ENCODE results near the gene GRM2. TPM values are rescaled to one million over a fixed set of nuclear protein-coding genes. Genes with fewer than 3 reads are reported as not detected.

GRM2 gene
- total RNA-seq, 8 experiments from 2014 or later = 0.27 to 22.1 (median 2.5) TPM

- Histone ChIP-seq H3K4me3 (no peak overlapping the region), H3K27ac (no peak overlapping the region), H3K4me1 (replicated peaks in 1 of 2) (peaks cover 0 to 7% of the 10 kb centered on the region in 2 donors)
- 40 to 100% (median 73%) methylated on average over 1 to 3 of the region's 4 CpGs; no CpG with 5 or more reads in 2 of the 10 experiments for WGBS, 10 experiments
- no peak for ATAC-seq (replicated peaks in 6 of 8)
- in situ Hi-C loops (cut with MboI; ENCODE audit: low pct_unique_long_range_greater_than_20kb in 2 of 9, low sequenced_read_pairs in 9 of 9, unreplicated experiment in 9 of 9) = loop anchor here in 4 of 9 experiments (25.0 kb wide), 2 partner anchors 136 to 161 kb away; partner anchors contain the start of genes DCAF1 (in 3 of the 4) and RAD54L2 (in 1 of the 4)
These were observed 33.6 kb upstream of the GRM2 start for GRCh38 chr3:51673181-51673801.

- in situ Hi-C loops (cut with MboI; ENCODE audit: low pct_unique_long_range_greater_than_20kb in 2 of 9, low sequenced_read_pairs in 9 of 9, unreplicated experiment in 9 of 9) = loop anchor here in 4 of 9 experiments (25.0 kb wide), 2 partner anchors 137 to 162 kb away; partner anchors contain the start of genes DCAF1 (in 3 of the 4) and RAD54L2 (in 1 of the 4)
- 67 to 100% (median 100%) methylated on average over 1 to 5 of the region's 14 CpGs; no CpG with 5 or more reads in 3 of the 10 experiments for WGBS, 10 experiments
- Histone ChIP-seq H3K27ac (no peak overlapping the region), H3K4me3 (no peak overlapping the region), H3K4me1 (replicated peaks in 1 of 2) (peaks cover 0 to 5% of the 10 kb centered on the region in 2 donors)
- ATAC-seq (replicated peaks in 6 of 8) = no peak
These were observed 32.8 kb upstream of the GRM2 start for GRCh38 chr3:51673802-51674654.

- ATAC-seq (replicated peaks in 6 of 8) = no peak
- WGBS, 10 experiments = 58 to 90% methylated on average over 2 of the region's 2 CpGs; no CpG with 5 or more reads in 8 of the 10 experiments
These were observed 31.7 kb upstream of the GRM2 start for GRCh38 chr3:51675201-51675611.

GRCh38 chr3:51676102-51676640 is 30.7 kb upstream of the GRM2 start:
- 67 to 100% (median 82%) methylated on average over 1 to 2 of the region's 3 CpGs; no CpG with 5 or more reads in 6 of the 10 experiments for WGBS, 10 experiments
- in situ Hi-C loops (cut with MboI; ENCODE audit: low pct_unique_long_range_greater_than_20kb in 2 of 9, low sequenced_read_pairs in 9 of 9, unreplicated experiment in 9 of 9) = loop anchor here in 2 of 9 experiments (25.0 kb wide), 1 partner anchor 164 kb away; the partner anchor contains the start of gene DCAF1 (in 2 of the 2)
- no peak for ATAC-seq (replicated peaks in 6 of 8)

More at GRCh38 chr3:51675201-51675611, 31.7 kb upstream of the GRM2 start:
- no peak overlapping the region for H3K27ac ChIP-seq
- H3K4me1 ChIP-seq (replicated peaks in 1 of 2) = peaks cover 0 to 3% of the 10 kb centered on the region in 2 donors
- in situ Hi-C loops (cut with MboI; ENCODE audit: low pct_unique_long_range_greater_than_20kb in 2 of 9, low sequenced_read_pairs in 9 of 9, unreplicated experiment in 9 of 9) = loop anchor here in 2 of 9 experiments (25.0 kb wide), 1 partner anchor 163 kb away; the partner anchor contains the start of gene DCAF1 (in 2 of the 2)
- H3K4me3 ChIP-seq = no peak overlapping the region

GRCh38 chr3:51677358-51677757 is 29.5 kb upstream of the GRM2 start:
- ATAC-seq (replicated peaks in 6 of 8) = no peak

More at GRCh38 chr3:51676102-51676640, 30.7 kb upstream of the GRM2 start:
- Histone ChIP-seq H3K4me3 (no peak overlapping the region), H3K27ac (no peak overlapping the region), H3K4me1 (replicated peaks in 1 of 2) (peaks cover 0 to 3% of the 10 kb centered on the region in 2 donors)

GRCh38 chr3:51678186-51678585 is 28.7 kb upstream of the GRM2 start:
- ATAC-seq (replicated peaks in 6 of 8) = no peak
- 100% methylated on average over 1 of the region's 1 CpG; no CpG with 5 or more reads in 9 of the 10 experiments for WGBS, 10 experiments
- no peaks in the 10 kb centered on the region for H3K4me1 ChIP-seq (replicated peaks in 1 of 2)
- no peak overlapping the region for H3K4me3 ChIP-seq
- in situ Hi-C loops (cut with MboI; ENCODE audit: low pct_unique_long_range_greater_than_20kb in 2 of 9, low sequenced_read_pairs in 9 of 9, unreplicated experiment in 9 of 9) = loop anchor here in 2 of 9 experiments (25.0 kb wide), 1 partner anchor 166 kb away; the partner anchor contains the start of gene DCAF1 (in 2 of the 2)
- H3K27ac ChIP-seq = no peak overlapping the region

More at GRCh38 chr3:51677358-51677757, 29.5 kb upstream of the GRM2 start:
- Histone ChIP-seq H3K27ac (no peak overlapping the region), H3K4me1 (replicated peaks in 1 of 2) (no peaks in the 10 kb centered on the region), H3K4me3 (no peak overlapping the region)
- in situ Hi-C loops (cut with MboI; ENCODE audit: low pct_unique_long_range_greater_than_20kb in 2 of 9, low sequenced_read_pairs in 9 of 9, unreplicated experiment in 9 of 9) = loop anchor here in 2 of 9 experiments (25.0 kb wide), 1 partner anchor 165 kb away; the partner anchor contains the start of gene DCAF1 (in 2 of the 2)
- 80 to 100% methylated on average over 1 to 2 of the region's 3 CpGs; no CpG with 5 or more reads in 8 of the 10 experiments for WGBS, 10 experiments

- no peak overlapping the region for H3K4me3 ChIP-seq
- in situ Hi-C loops (cut with MboI; ENCODE audit: low pct_unique_long_range_greater_than_20kb in 2 of 9, low sequenced_read_pairs in 9 of 9, unreplicated experiment in 9 of 9) = loop anchor here in 2 of 9 experiments (25.0 kb wide), 1 partner anchor 166 kb away; the partner anchor contains the start of gene DCAF1 (in 2 of the 2)
- H3K27ac ChIP-seq = no peak overlapping the region
- WGBS, 10 experiments = 20 to 90% (median 72%) methylated on average over 1 to 2 of the region's 2 CpGs; no CpG with 5 or more reads in 6 of the 10 experiments
- ATAC-seq (replicated peaks in 6 of 8) = peak in 3 of 8 experiments; percentile 68 to 69 (median 69)
- H3K4me1 ChIP-seq (replicated peaks in 1 of 2) = no peaks in the 10 kb centered on the region
These were observed 28.2 kb upstream of the GRM2 start for GRCh38 chr3:51678641-51679040.

- in situ Hi-C loops (cut with MboI; ENCODE audit: low pct_unique_long_range_greater_than_20kb in 2 of 9, low sequenced_read_pairs in 9 of 9, unreplicated experiment in 9 of 9) = loop anchor here in 2 of 9 experiments (25.0 kb wide), 1 partner anchor 167 kb away; the partner anchor contains the start of gene DCAF1 (in 2 of the 2)
- Histone ChIP-seq H3K27ac (no peak overlapping the region), H3K4me1 (replicated peaks in 1 of 2) (no peaks in the 10 kb centered on the region), H3K4me3 (no peak overlapping the region)
- ATAC-seq (replicated peaks in 6 of 8) = no peak
- WGBS, 10 experiments = 92 to 100% (median 100%) methylated on average over 1 to 2 of the region's 4 CpGs; no CpG with 5 or more reads in 6 of the 10 experiments
These were observed 27.6 kb upstream of the GRM2 start for GRCh38 chr3:51679318-51679717.

GRCh38 chr3:51679777-51680176 is 27.1 kb upstream of the GRM2 start:
- 50 to 100% (median 88%) methylated on average over 1 to 4 of the region's 7 CpGs; no CpG with 5 or more reads in 3 of the 10 experiments for WGBS, 10 experiments

GRCh38 chr3:51680196-51680595 is 26.7 kb upstream of the GRM2 start:
- in situ Hi-C loops (cut with MboI; ENCODE audit: low pct_unique_long_range_greater_than_20kb in 2 of 9, low sequenced_read_pairs in 9 of 9, unreplicated experiment in 9 of 9) = loop anchor here in 2 of 9 experiments (25.0 kb wide), 1 partner anchor 168 kb away; the partner anchor contains the start of gene DCAF1 (in 2 of the 2)
- H3K4me3 ChIP-seq = no peak overlapping the region
- no peak for ATAC-seq (replicated peaks in 6 of 8)
- no peak overlapping the region for H3K27ac ChIP-seq
- H3K4me1 ChIP-seq (replicated peaks in 1 of 2) = no peaks in the 10 kb centered on the region
- WGBS, 10 experiments = 20 to 100% (median 79%) methylated on average over 1 to 6 of the region's 6 CpGs; no CpG with 5 or more reads in 6 of the 10 experiments

More at GRCh38 chr3:51679777-51680176, 27.1 kb upstream of the GRM2 start:
- no peak for ATAC-seq (replicated peaks in 6 of 8)
- Histone ChIP-seq H3K4me3 (no peak overlapping the region), H3K4me1 (replicated peaks in 1 of 2) (no peaks in the 10 kb centered on the region), H3K27ac (no peak overlapping the region)
- in situ Hi-C loops (cut with MboI; ENCODE audit: low pct_unique_long_range_greater_than_20kb in 2 of 9, low sequenced_read_pairs in 9 of 9, unreplicated experiment in 9 of 9) = loop anchor here in 2 of 9 experiments (25.0 kb wide), 1 partner anchor 167 kb away; the partner anchor contains the start of gene DCAF1 (in 2 of the 2)

- peak in 2 of 8 experiments; percentile 44 to 55 for ATAC-seq (replicated peaks in 6 of 8)
These were observed 26.1 kb upstream of the GRM2 start for GRCh38 chr3:51680663-51681230.

More at GRCh38 chr3:51680663-51681230, 26.1 kb upstream of the GRM2 start:
- Histone ChIP-seq H3K4me1 (replicated peaks in 1 of 2) (no peaks in the 10 kb centered on the region), H3K4me3 (no peak overlapping the region), H3K27ac (no peak overlapping the region)
- in situ Hi-C loops (cut with MboI; ENCODE audit: low pct_unique_long_range_greater_than_20kb in 2 of 9, low sequenced_read_pairs in 9 of 9, unreplicated experiment in 9 of 9) = loop anchor here in 2 of 9 experiments (25.0 kb wide), 1 partner anchor 168 kb away; the partner anchor contains the start of gene DCAF1 (in 2 of the 2)
- WGBS, 10 experiments = 57 to 100% (median 60%) methylated on average over 1 of the region's 2 CpGs; no CpG with 5 or more reads in 7 of the 10 experiments
